Stimulated activated CD4-positive, alpha-beta T cell treated with anti-CD3 and anti-CD28 coated beads, Interleukin-12 subunit alpha, Interleukin-12 subunit beta, amount 100 ng/mL, for 4 hours (primary cell): ENCODE data around the gene KIAA0753.

ENCODE experiments used
- DNase-seq: peaks from one replicate; pipeline ENCODE4 v3.0.0-alpha.2; 2020

Gene KIAA0753

DNA sequence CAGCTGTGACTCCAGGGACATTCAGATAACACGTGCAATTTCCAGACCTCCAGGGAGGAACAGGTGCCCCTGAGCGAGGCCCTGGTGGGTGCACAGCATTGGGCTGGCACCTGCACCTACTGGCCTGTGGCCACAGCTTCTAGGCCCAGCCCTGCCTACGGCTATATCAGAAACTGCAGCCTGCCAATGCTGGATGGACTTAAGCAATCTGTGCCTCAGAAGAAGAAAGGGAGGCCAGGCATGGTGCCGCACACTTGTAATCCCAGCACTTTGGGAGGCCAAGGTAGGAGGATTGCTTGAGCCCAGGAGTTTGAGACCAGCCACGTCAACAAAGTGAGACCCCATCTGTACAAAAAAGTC is 96.5 kb downstream of the KIAA0753 start:
- DNase-seq: no peak

DNA sequence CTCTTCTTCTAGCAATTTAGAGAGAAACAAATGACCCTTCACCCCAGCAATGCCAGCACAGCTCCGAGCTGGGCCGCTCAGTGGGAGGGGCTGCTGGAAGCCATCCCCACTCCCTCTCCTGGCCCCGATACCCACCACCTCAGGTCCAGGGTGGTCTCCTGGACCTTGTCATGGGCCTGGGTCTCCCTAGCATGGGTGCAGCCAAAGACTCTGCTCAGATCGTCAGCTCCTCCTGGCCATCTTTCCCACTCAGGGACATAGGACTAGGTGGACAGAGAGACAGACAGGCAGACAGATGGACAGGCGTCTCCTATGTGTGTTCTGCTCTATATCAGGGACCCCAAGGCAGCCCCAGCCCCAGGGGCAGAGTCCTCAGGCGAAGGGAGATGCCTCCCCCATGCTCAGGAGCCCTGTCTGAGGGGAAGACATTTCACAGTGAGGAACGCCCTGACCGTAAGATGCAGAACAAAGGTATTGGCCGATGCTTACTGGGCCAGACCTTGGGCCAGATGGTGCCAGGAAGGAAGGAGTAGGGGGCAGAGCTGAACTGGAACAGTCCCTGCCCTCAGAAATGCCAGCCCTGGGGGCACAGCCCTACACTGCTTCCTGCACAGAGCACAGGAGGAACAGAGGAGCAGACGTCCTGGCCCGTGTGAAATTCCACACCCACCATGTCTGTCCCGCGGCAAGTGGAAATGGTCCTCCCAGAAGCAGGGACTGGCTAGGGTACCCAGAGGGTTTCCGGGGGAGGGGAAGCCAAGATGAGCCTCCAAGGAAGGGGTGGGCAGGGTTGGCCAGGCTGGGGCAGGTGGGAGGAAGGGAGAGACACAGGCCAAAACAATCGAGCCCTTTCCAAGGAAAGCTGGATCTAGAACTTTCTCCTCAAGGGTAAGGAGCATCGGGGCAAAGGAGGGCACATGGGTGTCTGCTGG is 97.2 kb downstream of the KIAA0753 start:
- DNase-seq: no peak

DNA sequence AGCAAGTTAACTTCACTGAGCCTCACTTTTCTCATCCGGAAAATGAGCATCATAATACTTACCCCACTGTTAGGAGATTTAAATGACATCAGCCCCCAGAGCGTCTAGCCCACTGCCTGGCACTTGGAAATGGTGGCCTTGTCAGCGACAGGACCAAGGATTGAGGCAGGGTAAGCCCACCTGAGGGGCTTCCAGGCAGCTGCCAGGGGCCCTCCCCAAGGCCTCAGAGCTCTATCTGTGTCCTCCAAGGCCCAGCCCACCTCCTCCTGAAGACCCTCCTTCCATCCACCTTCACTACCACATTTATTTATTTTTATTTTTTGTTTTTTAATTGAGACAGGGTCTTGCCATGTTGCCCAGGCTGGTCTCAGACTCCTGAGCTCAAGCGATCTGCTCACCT is 97.9 kb downstream of the KIAA0753 start:
- DNase-seq: no peak

DNA sequence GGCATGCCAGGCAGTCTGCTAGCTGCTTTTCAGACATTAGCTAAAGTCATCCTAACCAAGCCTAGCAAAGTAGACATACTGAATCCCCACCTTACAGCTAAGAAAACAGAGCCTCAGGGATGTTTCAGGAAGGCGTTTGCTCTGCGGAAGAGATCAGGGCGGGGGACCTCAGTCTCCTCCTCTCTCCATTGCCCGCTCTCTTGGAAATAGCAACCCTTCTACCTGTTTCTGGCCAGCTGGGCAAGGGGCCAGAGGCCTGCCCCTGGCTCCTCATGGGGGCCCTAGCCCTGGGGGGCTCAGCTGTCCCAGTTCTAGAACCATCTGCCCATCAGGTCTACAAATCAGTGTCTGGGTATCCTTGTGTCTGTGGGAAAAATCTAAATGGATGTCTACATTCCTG is 98.6 kb downstream of the KIAA0753 start:
- no peak for DNase-seq

DNA sequence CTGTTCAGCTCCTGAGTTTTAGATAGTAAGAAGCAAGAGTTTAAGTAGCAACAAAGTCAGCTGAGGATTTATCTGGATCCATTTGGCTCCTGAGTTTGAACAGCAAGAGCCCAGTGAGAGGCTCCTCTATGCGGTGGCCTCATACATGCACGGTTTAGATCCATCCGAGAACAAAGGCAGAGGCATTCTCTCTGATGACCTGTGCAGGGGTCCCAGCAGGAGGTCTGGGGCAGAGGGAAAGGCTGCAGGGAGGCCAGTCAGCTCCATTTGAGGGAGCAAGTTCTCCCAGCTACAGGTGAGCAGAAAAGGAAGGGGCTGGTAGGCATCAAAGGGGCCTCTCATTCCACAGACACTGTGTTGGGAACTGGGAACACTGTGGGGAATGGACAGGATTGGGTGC is 100.6 kb downstream of the KIAA0753 start:
- no peak for DNase-seq

DNA sequence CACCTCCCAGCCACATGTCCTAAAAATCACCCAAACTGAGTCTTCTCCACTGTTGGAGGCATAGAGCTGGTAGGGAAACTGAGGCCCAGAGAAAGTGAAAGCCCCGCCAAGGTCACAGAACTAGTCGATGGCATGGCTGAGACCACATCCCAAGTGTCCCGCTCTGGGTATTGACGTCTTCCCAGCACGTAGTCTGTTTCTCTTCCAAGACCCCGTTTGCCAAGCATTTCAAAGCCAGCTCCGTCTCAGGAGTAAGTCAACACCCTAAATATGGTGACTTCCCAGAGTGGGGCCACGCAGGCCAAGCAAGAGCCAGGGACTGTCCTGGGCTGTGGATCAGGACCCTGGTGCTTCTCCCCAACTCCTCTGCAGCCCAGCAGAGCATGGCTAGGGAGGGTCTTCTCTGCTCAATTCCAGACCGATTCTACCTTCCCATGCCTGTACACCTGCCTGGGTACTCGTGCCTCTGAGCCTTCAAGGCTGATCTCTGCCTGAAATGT is 103.9 kb downstream of the KIAA0753 start:
- no peak for DNase-seq

DNA sequence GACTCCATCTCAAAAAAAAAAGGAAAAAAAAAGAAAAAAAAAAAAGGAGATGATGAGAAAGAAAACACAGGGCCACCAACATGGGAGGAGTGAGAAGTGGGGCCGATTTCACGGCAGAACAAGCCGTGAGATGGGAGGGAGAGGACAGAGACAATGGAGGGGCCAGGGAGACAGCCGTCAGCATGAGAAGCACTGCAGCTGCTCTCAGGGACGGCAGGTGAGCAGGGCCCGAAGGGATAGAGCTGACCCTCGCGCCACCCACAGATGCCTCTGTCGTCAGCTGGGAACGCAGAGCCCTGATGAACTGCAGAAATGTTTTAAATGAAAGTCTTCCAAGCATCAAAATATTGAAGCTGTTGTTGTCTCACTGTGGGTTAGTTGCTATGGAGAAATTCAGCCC is 104.5 kb downstream of the KIAA0753 start:
- no peak for DNase-seq

DNA sequence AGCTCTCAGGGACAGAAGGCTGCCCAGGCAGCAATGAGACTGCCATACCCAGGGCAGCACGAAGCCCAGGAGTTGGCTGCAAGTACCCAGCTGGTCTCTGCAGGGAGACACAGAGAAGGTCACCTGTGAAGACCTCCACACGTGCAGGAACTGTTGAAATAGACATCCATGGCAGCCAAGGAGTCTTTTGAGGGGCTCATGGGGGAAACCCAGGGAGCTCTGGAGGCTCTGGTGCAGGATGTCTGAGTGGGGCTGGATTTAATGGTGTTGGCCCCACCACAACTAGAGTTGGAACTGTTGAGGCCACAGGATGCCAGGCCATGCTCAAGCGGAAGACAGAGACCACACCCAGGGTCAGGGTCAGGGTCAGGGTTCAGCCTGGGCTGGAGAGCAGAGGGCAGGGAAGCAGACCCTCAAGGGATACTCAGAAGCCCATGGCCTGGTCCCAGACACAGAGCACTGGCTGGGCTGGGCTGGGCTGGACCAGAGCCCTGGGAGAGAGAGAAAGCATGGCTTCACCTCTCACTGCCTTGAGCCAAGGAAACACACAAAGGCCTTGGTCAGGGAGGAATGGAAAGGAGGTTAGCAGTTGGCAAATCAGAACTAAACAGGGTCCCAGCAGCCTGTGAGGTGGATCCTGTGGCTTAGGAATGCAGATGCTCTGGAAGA is 105.5 kb downstream of the KIAA0753 start:
- DNase-seq: no peak

DNA sequence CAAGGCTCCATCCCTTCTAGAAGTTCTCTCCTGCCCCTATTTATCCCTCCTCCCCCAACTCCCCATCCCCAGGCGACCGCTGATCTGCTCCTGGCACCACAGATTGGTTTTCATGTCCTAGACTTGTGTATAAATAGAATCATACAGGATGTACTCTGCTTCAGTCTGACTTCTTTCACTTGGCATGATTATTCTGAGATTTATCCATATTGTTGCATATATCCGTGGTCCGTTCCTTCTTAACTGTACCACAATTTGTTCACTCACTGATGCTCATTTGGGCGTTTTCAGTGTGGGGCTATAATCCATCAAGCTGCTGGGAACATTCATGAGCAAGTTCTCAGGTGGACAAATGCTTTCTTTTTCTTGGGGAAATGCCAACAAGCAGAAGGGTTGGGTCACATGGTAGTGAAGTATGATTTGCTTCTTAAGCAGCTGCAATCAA is 108.0 kb downstream of the KIAA0753 start:
- no peak for DNase-seq

DNA sequence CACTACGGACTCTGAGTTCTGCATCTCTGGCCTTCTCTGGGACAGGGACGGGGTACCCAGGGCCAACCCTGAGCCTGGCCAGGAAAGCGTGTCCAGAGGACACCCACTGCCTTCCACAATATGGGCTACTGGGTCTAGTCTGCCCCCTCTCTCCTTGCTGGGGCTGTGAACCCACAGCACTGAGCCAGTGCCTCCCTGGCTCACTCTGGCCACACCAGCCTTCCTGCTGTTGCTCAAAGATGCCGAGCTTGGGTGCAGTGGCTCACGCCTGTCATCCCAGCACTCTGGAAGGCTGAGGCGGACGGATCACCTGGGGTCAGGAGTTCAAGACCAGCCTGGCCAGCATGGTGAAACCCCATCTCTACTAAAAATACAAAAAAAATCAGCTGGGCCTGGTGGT is 108.9 kb downstream of the KIAA0753 start:
- no peak for DNase-seq

DNA sequence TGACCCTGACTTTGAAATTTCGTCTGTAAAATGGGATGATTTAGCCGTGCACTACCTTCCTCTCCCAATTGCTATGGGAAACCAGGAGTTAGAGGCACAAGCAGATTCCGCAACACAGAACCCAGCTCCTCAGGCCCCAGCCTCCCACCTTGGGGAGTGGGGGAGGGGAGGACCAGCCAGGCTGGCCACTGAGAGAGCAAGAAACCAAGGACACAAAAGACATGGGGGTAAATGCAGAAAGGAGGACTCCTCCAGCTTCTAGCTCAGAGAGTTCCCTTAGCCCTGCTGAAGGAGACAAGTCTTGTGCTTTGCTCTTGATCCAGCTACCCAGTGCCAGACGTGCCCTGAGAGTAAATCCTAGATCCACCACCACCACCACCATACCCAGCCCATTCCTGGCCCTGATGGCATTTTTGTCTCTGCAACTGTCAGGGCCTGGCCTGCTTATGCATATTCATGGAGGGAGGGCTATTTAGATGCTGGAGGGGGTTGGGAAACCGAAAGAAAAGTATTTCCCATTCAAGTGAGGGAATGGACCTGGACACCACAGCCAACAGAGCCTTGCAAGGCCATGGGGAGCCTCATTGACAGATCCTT is 110.1 kb downstream of the KIAA0753 start:
- DNase-seq: no peak

DNA sequence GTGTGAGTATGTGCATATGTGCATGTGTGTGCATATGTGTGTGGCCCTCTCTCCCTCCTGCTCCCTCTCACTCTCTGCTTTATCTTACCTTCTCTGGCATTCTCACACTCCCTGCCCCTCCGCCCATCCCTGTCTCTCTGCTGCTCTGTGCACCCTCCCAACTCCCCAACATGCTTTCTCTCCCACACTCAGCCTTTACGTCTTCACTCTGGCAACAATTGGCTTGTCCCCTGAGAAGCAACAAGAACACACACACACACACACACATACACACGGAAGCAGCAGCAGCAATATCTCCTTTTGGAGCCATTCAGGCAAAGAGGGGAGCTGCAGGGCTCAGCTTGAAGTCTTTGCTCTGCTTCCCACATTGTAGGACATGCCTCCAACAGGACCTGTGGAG is 112.0 kb downstream of the KIAA0753 start:
- DNase-seq: no peak
